ENCODE results near the gene TIMM50. TPM values are rescaled to one million over a fixed set of nuclear protein-coding genes. Genes with fewer than 3 reads are reported as not detected.

TIMM50 gene
- total RNA-seq, 4 donors from 2014 or later, result 50.8 to 53.5 (median 52.4) TPM

DNA sequence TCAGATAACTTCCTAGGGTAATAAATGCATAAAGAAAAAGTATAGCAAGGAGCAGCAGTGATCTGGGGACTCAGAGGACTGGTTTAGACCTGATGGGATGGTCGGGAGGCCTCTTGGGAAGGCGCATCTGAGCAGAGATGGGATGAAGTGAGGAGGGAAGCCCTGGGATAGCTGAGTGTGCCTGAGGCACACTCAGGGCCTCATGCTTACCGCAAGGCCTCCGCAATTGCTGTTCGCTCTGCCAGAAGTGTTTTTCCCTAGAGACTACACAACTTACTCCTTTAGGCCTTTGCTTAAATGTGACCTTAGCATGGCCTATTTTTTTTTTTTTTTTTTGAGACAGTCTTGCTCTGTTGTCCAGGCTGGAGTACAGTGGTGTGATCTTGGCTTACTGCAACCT lies 14.0 kb downstream of the TIMM50 start:
- peaks cover 0 to 20% (median 17%) of the 10 kb centered on the region in 3 donors for H3K4me1 ChIP-seq
- TF ChIP-seq POLR2AphosphoS5 (IDR thresholded peaks at IDR 0.05), result no peak
- TF ChIP-seq, protein P1, sequence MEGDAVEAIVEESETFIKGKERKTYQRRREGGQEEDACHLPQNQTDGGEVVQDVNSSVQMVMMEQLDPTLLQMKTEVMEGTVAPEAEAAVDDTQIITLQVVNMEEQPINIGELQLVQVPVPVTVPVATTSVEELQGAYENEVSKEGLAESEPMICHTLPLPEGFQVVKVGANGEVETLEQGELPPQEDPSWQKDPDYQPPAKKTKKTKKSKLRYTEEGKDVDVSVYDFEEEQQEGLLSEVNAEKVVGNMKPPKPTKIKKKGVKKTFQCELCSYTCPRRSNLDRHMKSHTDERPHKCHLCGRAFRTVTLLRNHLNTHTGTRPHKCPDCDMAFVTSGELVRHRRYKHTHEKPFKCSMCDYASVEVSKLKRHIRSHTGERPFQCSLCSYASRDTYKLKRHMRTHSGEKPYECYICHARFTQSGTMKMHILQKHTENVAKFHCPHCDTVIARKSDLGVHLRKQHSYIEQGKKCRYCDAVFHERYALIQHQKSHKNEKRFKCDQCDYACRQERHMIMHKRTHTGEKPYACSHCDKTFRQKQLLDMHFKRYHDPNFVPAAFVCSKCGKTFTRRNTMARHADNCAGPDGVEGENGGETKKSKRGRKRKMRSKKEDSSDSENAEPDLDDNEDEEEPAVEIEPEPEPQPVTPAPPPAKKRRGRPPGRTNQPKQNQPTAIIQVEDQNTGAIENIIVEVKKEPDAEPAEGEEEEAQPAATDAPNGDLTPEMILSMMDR (IDR thresholded peaks at IDR 0.05), result no peak
- TF ChIP-seq EP300 (IDR thresholded peaks at IDR 0.05), result no peak
- no peak for TF ChIP-seq POLR2A (IDR thresholded peaks at IDR 0.05)
- WGBS, 2 donors (ENCODE audit: low coverage in 1 of 2), result 72 to 85% methylated on average over 5 of the region's 5 CpGs
- no peak overlapping the region for H3K4me3 ChIP-seq
- no peak overlapping the region for H3K27ac ChIP-seq
- H3K36me3 ChIP-seq, result peaks cover 0 to 26% of the 10 kb centered on the region in 2 donors
- H3K9me3 ChIP-seq, result no peaks in the 10 kb centered on the region
- peaks cover 39% of the 10 kb centered on the region for H3K27me3 ChIP-seq
- ATAC-seq, result no peak

DNA sequence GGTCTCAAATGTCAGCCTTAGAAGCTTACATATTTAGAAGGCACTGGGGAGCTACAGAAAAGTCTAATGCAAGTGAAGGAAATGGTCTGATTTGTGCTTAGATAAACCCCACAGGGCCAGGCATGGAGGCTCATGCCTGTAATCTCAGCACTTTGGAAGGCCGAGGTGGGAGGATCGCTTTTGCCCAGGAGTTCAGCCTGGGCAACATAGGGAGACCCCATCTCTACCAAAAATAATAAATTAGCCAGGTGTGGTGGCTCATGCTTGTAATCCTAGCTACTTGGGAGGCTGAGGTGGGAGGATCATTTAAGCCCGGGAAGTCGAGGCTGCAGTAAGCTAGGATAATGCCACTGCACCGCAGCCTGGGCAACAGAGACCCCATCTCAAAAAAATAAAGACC lies 15.4 kb downstream of the TIMM50 start:
- Histone ChIP-seq H3K27me3 (peaks cover 53% of the 10 kb centered on the region), H3K4me3 (no peak overlapping the region), H3K36me3 (peaks cover 0 to 12% of the 10 kb centered on the region in 2 donors), H3K4me1 (peaks cover 0 to 20% (median 17%) of the 10 kb centered on the region in 3 donors), H3K27ac (no peak overlapping the region), H3K9me3 (no peaks in the 10 kb centered on the region)
- TF ChIP-seq POLR2A (IDR thresholded peaks at IDR 0.05) (no peak), EP300 (IDR thresholded peaks at IDR 0.05) (no peak), POLR2AphosphoS5 (IDR thresholded peaks at IDR 0.05) (no peak)
- TF ChIP-seq, protein P1 (IDR thresholded peaks at IDR 0.05), result no peak
- ATAC-seq, result no peak
- WGBS, 2 donors (ENCODE audit: low coverage in 1 of 2), result 69 to 100% methylated on average over 1 to 2 of the region's 5 CpGs

- 0% methylated on average over 3 to 4 of the region's 7 CpGs for WGBS, 2 donors (ENCODE audit: low coverage in 1 of 2)
- ATAC-seq, result no peak
- Histone ChIP-seq H3K4me3 (no peak overlapping the region), H3K27ac (no peak overlapping the region), H3K36me3 (no peaks in the 10 kb centered on the region), H3K27me3 (peaks cover 69% of the 10 kb centered on the region), H3K4me1 (peaks cover 0 to 21% (median 17%) of the 10 kb centered on the region in 3 donors), H3K9me3 (peaks cover 0 to 3% (median 0%) of the 10 kb centered on the region in 3 donors)
- TF ChIP-seq EP300 (IDR thresholded peaks at IDR 0.05), result no peak
- TF ChIP-seq, protein P1 (IDR thresholded peaks at IDR 0.05), result no peak
- TF ChIP-seq POLR2A (IDR thresholded peaks at IDR 0.05), result no peak
- no peak for TF ChIP-seq POLR2AphosphoS5 (IDR thresholded peaks at IDR 0.05)
Measured at GRCh38 chr19:39497701-39497995, 17.0 kb downstream of the TIMM50 start.

DNA sequence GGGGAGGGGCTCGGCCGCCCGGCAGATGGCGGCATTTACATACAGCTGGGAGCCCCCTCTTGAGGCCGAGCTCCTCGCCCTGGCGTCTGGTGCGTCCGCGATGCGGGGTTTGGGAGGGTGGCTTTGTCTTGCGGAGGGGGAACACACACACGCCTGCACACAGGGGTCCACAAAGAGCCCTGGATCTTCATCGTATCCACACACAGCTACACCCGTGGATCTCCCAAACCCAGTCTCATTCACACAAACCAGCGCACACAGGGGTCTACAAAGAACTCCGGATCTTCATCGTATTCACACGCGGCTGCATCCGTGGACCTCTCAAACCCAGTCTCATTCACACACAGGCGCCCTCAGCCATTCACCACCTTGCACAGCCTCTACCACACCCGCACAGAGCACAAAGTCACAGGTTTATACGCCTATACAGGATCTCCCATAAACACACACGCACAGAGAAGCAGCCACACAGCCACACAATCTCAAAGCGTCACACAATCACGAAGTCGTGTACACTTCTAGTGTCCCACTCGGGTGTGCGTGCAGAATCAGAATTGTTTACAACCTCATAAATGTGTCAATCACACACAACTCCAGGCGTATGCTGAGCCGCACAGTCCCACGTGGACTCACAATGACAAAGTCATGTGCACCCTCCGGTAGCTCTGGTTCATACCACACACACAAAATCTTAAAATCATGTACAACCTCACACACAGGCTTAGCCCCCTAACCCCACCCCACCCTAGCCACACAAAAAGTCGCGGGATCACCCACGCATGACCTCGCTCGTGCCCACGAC lies 17.6 kb downstream of the TIMM50 start:
- Histone ChIP-seq H3K9me3 (peaks cover 0 to 6% (median 0%) of the 10 kb centered on the region in 3 donors), H3K27ac (no peak overlapping the region), H3K4me3 (no peak overlapping the region), H3K27me3 (peaks cover 75% of the 10 kb centered on the region), H3K4me1 (peaks cover 0 to 26% (median 17%) of the 10 kb centered on the region in 3 donors), H3K36me3 (no peaks in the 10 kb centered on the region)
- 0 to 3% methylated on average over 11 to 27 of the region's 40 CpGs for WGBS, 2 donors (ENCODE audit: low coverage in 1 of 2)
- no peak for ATAC-seq
- TF ChIP-seq, protein P1 (IDR thresholded peaks at IDR 0.05), result peak in 2 of 4 experiments; percentile 7 to 52
- TF ChIP-seq EP300 (IDR thresholded peaks at IDR 0.05), result no peak
